Ovary (tissue), 9 donors: ENCODE data around the gene SMIM11. TPM values are rescaled to one million over a fixed set of nuclear protein-coding genes. Genes with fewer than 3 reads are reported as not detected.

Experiments
- DNase-seq, 5 donors: peaks; one replicate each; pipeline ENCODE4 v3.0.0-alpha.2; 2019 to 2020
- H3K27ac ChIP-seq, 2 donors: fragments of 200-600 bp; one replicate each; pipeline versions ENCODE4 v1.5.1 to v1.8.0; 2019 to 2022
- H3K27me3 ChIP-seq: fragments of 200-600 bp; one replicate; pipeline ENCODE4 v1.8.0; 2022
- H3K36me3 ChIP-seq: fragments of 200-600 bp; sonication (generic); one replicate; pipeline ENCODE4 v1.5.1; 2019
- H3K4me1 ChIP-seq: one replicate; pipeline ENCODE4 v1.8.1; 2013; ENCODE audit warnings: mild to moderate bottlenecking, moderate library complexity; ENCODE audit not compliant: insufficient read depth
- H3K4me3 ChIP-seq: fragments of 200-600 bp; sonication (generic); one replicate; pipeline ENCODE4 v1.5.1; 2017
- H3K9me3 ChIP-seq, 2 donors: fragments of 200-600 bp in 1 of 2; sonication (generic) in 1 of 2; one replicate each; pipeline versions ENCODE4 v1.5.1 to v1.8.1; 2013 to 2019; ENCODE audit warnings: mild to moderate bottlenecking in 1 of 2, moderate library complexity in 1 of 2
- CTCF ChIP-seq, 3 donors: fragments of 450-650 bp in 2 of 3; fragments of 200-600 bp in 1 of 3; IDR thresholded peaks; one replicate each; pipeline versions ENCODE4 v1.5.1 to v1.8.0; 2016 to 2022; ENCODE audit warnings: antibody characterized with exemption in 3 of 3, mild to moderate bottlenecking in 1 of 3
- EP300 ChIP-seq: sonication (generic); formaldehyde crosslinking; IDR thresholded peaks from one replicate; pipeline ENCODE4 v1.6.1; 2017; ENCODE audit warnings: antibody characterized with exemption
- POLR2A ChIP-seq: fragments of 450-650 bp; IDR thresholded peaks from one replicate; pipeline ENCODE4 v1.6.1; 2017; ENCODE audit warnings: antibody characterized with exemption, mild to moderate bottlenecking, moderate library complexity
- WGBS, 3 donors: extraction: QIAGEN DNeasy Blood & Tissue Kit in 1 of 3; methylation state at CpG; one replicate each; pipeline versions ENCODE4 v1.1.5 to v1.1.7; 2013 to 2017; 5-methylcytosine and 5-hydroxymethylcytosine counted together
- intact Hi-C, 4 donors: fragments of 100-400 bp; cut with DNase I; formaldehyde crosslinking; loops; one replicate each; pipeline versions ENCODE4 v1.11.0 to v1.15.1; 2022 to 2023
- polyA plus RNA-seq, 2 donors: library from polyadenylated mRNA; stranded (reverse); fragments of 200-250 nt in 1 of 2; fragments of 350-450 nt in 1 of 2; fragmentation: Illumina TruSeq in 1 of 2; extraction: RNeasy Lipid Tissue Mini Kit (QIAGEN cat#74804) in 1 of 2; gene quantifications; one replicate each; pipeline ENCODE4 v1.2.3, GENCODE V29; 2013 to 2014
- total RNA-seq, 7 donors: library from RNA; depleted of rRNA in 2 of 7; stranded (reverse); fragments of >200 nt in 2 of 7; fragmentation: NEBNext Ultra II Directional in 3 of 7; extraction: Animal tissue kit (Norgen Biotek cat#: 25700) in 3 of 7; gene quantifications; one replicate each; pipeline versions ENCODE4 v1.1.0 to v1.2.4, GENCODE V29; 2016 to 2023
- donor health status: DM: no; HTN: no; CAD: no; lungs with moderate emphysema.
- donor health status: DM: no; HTN: no; CAD: no.
- donor health status: Bipolar disorder and iron deficiency.
- donor health status: DM: yes; HTN: yes; CAD: no.
- donor health status: DM: no; HTN: no; CAD: no.
- donor health status: DM: yes; HTN: yes; CAD: no.

The SMIM11 gene
- total and polyA plus RNA-seq, 9 donors: 6.8 to 29.4 (median 11.5) TPM

DNA sequence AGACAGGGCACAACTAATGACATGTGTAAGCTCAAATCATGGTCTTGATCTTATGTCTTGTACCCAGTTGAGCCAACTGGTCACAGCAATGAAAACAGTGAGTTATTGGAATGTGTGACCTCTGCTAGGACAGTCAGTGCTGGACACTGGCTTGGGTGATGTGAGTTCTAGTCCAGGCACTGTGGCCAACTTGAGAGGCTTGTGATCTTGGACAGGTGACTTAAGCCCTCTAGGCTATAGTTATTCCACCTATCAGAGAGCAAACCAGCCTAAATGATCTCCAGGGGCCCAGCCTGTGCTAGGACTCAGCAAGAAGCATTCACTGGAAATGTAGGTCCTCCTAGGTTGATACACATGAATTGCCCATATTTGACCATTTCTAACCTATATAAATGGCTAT, 10.4 kb upstream of the SMIM11 start:
- Histone ChIP-seq H3K36me3 (no peaks in the 10 kb centered on the region), H3K9me3 (no peaks in the 10 kb centered on the region), H3K4me3 (no peak overlapping the region), H3K27me3 (no peaks in the 10 kb centered on the region), H3K4me1 (no peaks in the 10 kb centered on the region), H3K27ac (no peak overlapping the region)
- TF ChIP-seq EP300 (no peak), CTCF (IDR thresholded peaks at IDR 0.05) (no peak), POLR2A (no peak)
- intact Hi-C loops: no loop called here
- DNase-seq: no peak

GRCh38 chr21:34365809-34366208, 9.5 kb upstream of the SMIM11 start:
- WGBS, 3 donors: 80 to 84% (median 83%) methylated on average over 6 of the region's 6 CpGs
- no peaks in the 10 kb centered on the region for H3K36me3 ChIP-seq
- no peaks in the 10 kb centered on the region for H3K9me3 ChIP-seq
- H3K4me1 ChIP-seq: no peaks in the 10 kb centered on the region
- no peak overlapping the region for H3K27ac ChIP-seq
- H3K4me3 ChIP-seq: no peak overlapping the region
- intact Hi-C loops: no loop called here
- DNase-seq: peak in 1 of 5 donors; percentile 0
- TF ChIP-seq CTCF (IDR thresholded peaks at IDR 0.05): no peak
- no peaks in the 10 kb centered on the region for H3K27me3 ChIP-seq

DNA sequence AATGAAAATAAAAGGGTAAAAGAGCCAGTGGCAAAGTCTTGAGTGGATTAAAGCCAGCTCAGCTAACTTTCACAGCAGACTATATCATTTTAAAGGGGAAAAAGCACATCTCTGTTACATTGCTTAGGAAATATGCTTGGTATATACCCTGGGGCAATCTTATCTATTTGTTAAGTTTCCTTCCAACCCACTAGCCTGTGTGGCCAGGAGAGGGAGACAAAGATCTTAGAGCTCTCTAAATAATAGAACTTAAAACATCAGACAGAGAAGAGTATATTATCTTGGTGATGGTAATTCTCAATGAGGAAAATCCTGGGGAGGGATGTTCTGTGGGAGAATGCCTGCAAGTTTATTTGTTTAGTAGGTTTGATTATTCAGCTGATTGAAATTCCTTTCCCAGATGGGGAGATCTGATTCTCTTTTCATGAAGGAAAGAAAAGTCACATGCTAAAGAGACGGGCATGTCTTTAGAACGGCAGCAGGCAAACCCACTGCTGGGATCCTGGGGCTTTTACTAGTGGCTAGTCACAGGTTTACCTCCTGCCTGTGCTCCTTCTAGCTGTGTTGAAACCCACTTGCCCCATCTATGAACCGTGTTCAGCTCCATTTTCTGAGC, 7.9 kb upstream of the SMIM11 start:
- H3K9me3 ChIP-seq: no peaks in the 10 kb centered on the region
- WGBS, 3 donors: 73 to 78% (median 76%) methylated on average over 3 of the region's 3 CpGs
- no peak overlapping the region for H3K27ac ChIP-seq
- H3K27me3 ChIP-seq: no peaks in the 10 kb centered on the region
- no peaks in the 10 kb centered on the region for H3K4me1 ChIP-seq
- peak in 1 of 3 donors; percentile 20 for TF ChIP-seq CTCF (IDR thresholded peaks at IDR 0.05)
- no peak for TF ChIP-seq EP300
- intact Hi-C loops: no loop called here
- no peaks in the 10 kb centered on the region for H3K36me3 ChIP-seq
- peak in 2 of 5 donors; percentile 15 to 39 for DNase-seq
- no peak overlapping the region for H3K4me3 ChIP-seq

DNA sequence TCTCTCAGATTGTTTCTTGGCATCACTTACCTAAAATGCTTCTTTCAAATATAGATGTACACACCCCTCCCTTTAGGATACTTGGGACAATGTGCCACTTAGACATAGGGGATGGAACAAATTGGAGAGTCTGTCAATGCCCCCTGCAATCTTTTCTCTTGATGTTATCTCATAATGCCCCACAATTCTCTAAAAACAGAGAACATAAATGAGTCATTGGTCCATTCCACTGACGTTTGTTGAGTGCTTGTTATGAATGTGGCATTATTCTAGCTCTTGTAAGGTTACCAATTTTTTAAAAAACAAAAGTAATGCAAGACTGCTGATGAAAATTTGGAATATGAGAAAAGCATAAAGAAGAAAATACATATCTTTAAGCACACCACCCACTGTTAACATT, 5.6 kb upstream of the SMIM11 start:
- Histone ChIP-seq H3K4me3 (no peak overlapping the region), H3K4me1 (no peaks in the 10 kb centered on the region), H3K27ac (no peak overlapping the region), H3K27me3 (no peaks in the 10 kb centered on the region), H3K36me3 (no peaks in the 10 kb centered on the region), H3K9me3 (no peaks in the 10 kb centered on the region)
- WGBS, 3 donors: 31 to 47% (median 43%) methylated on average over 1 of the region's 1 CpG
- TF ChIP-seq POLR2A (no peak), CTCF (IDR thresholded peaks at IDR 0.05) (no peak), EP300 (no peak)
- no peak for DNase-seq
- intact Hi-C loops: no loop called here
